K562 (cell line): Measurements from ENCODE around the gene PKD1L1. TPM values are rescaled to one million over a fixed set of nuclear protein-coding genes. Genes with fewer than 3 reads are reported as not detected.

Source experiments
- ATAC-seq: fragments of 200-7000 bp; cut with Tn5 transposase; 3 replicates; pipeline ENCODE4 v1.9.1; 2020; ENCODE audit warnings: moderate library complexity
- BruUV-seq: library from RNA; stranded (reverse); fragments of 400-500 nt; replicated peaks from 2 replicates; lab custom pipeline; 2021; lab: Mats Ljungman, UMichigan
- CTCF ChIA-PET: fragments of 300-600 bp; formaldehyde crosslinking; extraction: SDS; loops from one replicate; lab custom pipeline; 2021; ENCODE audit warnings: low intra/inter-chr PET ratio; lab: Yijun Ruan, JAX
- POLR2A ChIA-PET: fragments of 300-600, 350-650 bp; sonication (Branson Sonifier 250); formaldehyde crosslinking; extraction: SDS; loops from one replicate; lab custom pipeline; 2021; ENCODE audit warnings: antibody characterized with exemption, inconsistent platforms; lab: Yijun Ruan, JAX
- DNase-seq, 4 experiments: peaks; one replicate each; pipeline versions ENCODE4 v3.0.0 to v3.0.0-alpha.2; 2011 to 2018; ENCODE audit warnings: low spot score in 3 of 4, mixed read lengths in 3 of 4; ENCODE audit errors: extremely low read depth in 1 of 4
- FAIRE-seq: peaks from 2 replicates; lab custom pipeline; 2011; peaks lifted over from hg19 to GRCh38; lab: Jason Lieb, UNC
- H2AFZ ChIP-seq: 2 replicates; pipeline ENCODE4 v1.6.0; 2011; ENCODE audit warnings: low read depth, low read length, control low read depth, inconsistent platforms
- H3K27ac ChIP-seq: fragments of 200-600 bp; 3 replicates; pipeline ENCODE4 v1.8.0; 2011; ENCODE audit warnings: low read depth, mild to moderate bottlenecking, control low read depth, inconsistent platforms, low read length, moderate library complexity, mixed read lengths; ENCODE audit errors: extremely low read depth
- H3K27me3 ChIP-seq, 2 experiments: fragments of 300-600 bp in 1 of 2; 2 replicates in 1 of 2; 3 replicates in 1 of 2; pipeline versions ENCODE4 v1.6.0 to v1.8.0; 2011; ENCODE audit warnings: inconsistent platforms in 2 of 2, low read length in 2 of 2, mild to moderate bottlenecking in 1 of 2, mixed read lengths in 1 of 2, moderate library complexity in 1 of 2; ENCODE audit not compliant: control insufficient read depth in 2 of 2, insufficient read depth in 2 of 2
- H3K36me3 ChIP-seq: fragments of 300-600 bp; 3 replicates; pipeline ENCODE4 v1.8.0; 2011; ENCODE audit warnings: mild to moderate bottlenecking, low read length, inconsistent platforms; ENCODE audit not compliant: control insufficient read depth, insufficient read depth
- H3K4me1 ChIP-seq, 2 experiments: fragments of 200-600 bp in 1 of 2; replicated peaks in 1 of 2; 2 replicates in 1 of 2; 3 replicates in 1 of 2; pipeline versions ENCODE4 v1.5.1 to v1.8.0; 2011; ENCODE audit warnings: inconsistent platforms in 2 of 2, low read length in 2 of 2, mild to moderate bottlenecking in 1 of 2, mixed read lengths in 1 of 2, moderate library complexity in 1 of 2; ENCODE audit not compliant: control insufficient read depth in 2 of 2, insufficient read depth in 2 of 2
- H3K4me2 ChIP-seq: 2 replicates; pipeline ENCODE4 v1.6.1; 2011; ENCODE audit warnings: low read length, control low read depth, inconsistent platforms, mixed read lengths; ENCODE audit not compliant: insufficient read depth
- H3K4me3 ChIP-seq: fragments of 200-600 bp; sonication (generic), shearing (Covaris generic); 2 replicates; pipeline ENCODE4 v1.5.1; 2016; ENCODE audit warnings: control low read depth, inconsistent platforms
- H3K79me2 ChIP-seq: fragments of 200-600 bp; 3 replicates; pipeline ENCODE4 v1.8.0; 2011; ENCODE audit warnings: low read length, inconsistent platforms; ENCODE audit not compliant: control insufficient read depth, insufficient read depth
- H3K9ac ChIP-seq, 2 experiments: 2 replicates each; pipeline versions ENCODE4 v1.6.0 to v1.6.1; 2011; ENCODE audit warnings: low read depth in 2 of 2, low read length in 2 of 2, control low read depth in 1 of 2, inconsistent platforms in 1 of 2, mild to moderate bottlenecking in 1 of 2, mixed read lengths in 1 of 2; ENCODE audit not compliant: insufficient read depth in 1 of 2
- H3K9me1 ChIP-seq: one replicate; pipeline ENCODE4 v1.6.0; 2011; ENCODE audit warnings: inconsistent platforms, mild to moderate bottlenecking, low read length, moderate library complexity; ENCODE audit not compliant: control insufficient read depth, insufficient read depth
- H3K9me3 ChIP-seq: replicated peaks from 2 replicates; pipeline ENCODE4 v1.5.1; 2011; ENCODE audit warnings: low read depth, low read length, inconsistent platforms; ENCODE audit not compliant: control insufficient read depth, insufficient read depth
- H4K20me1 ChIP-seq: replicated peaks from 2 replicates; pipeline ENCODE4 v1.6.1; 2011; ENCODE audit warnings: low read length, inconsistent platforms, mixed read lengths; ENCODE audit not compliant: control insufficient read depth, insufficient read depth
- ZNF766 ChIP-seq: fragments of 200-800 bp; sonication (Bioruptor generic); conservative IDR thresholded peaks from 2 replicates; pipeline ENCODE4 v1.6.1; 2016; ENCODE audit warnings: missing genetic modification characterization, missing compliant biosample characterization
- WGBS: fragments of 100-300 bp; shearing (Covaris generic); methylation state at CpG from one replicate; pipeline ENCODE4 v1.1.6; 2016; ENCODE audit warnings: low coverage, mixed read lengths; ENCODE audit not compliant: insufficient coverage; ENCODE audit errors: missing lambda C conversion rate; 5-methylcytosine and 5-hydroxymethylcytosine counted together
- in situ Hi-C: fragments of 300-500 bp; cut with MboI; formaldehyde crosslinking; loops from 4 replicates; pipeline ENCODE4 v1.15.0; 2018; ENCODE audit warnings: inconsistent platforms, mixed read lengths
- intact Hi-C: fragments of 100-400 bp; cut with micrococcal nuclease; formaldehyde crosslinking; loops from 2 replicates; pipeline ENCODE4 v1.14.2; 2022
- polyA plus RNA-seq, 8 experiments: library from polyadenylated mRNA; depleted of rRNA in 4 of 8; stranded (reverse) in 5 of 8; unstranded in 3 of 8; fragments of >200 nt; fragmentation: Nextera tagmentation in 2 of 8; fragmentation: Illumina TruSeq in 1 of 8; extraction: Ambion mirVana in 2 of 8; extraction: Trizol in 1 of 8; gene quantifications; 2 replicates each; pipeline versions ENCODE4 v1.2.1 to v1.2.3, GENCODE V29; 2011 to 2014; ENCODE audit warnings: inconsistent platforms in 1 of 8, missing spikeins in 1 of 8
- total RNA-seq, 7 experiments: library from RNA; depleted of rRNA in 6 of 7; stranded (reverse); fragments of >200 nt in 6 of 7; fragmentation: Illumina TruSeq in 2 of 7; extraction: Trizol in 2 of 7; gene quantifications; 2 replicates each; pipeline versions ENCODE4 v1.2.1 to v1.2.3, GENCODE V29; 2011 to 2021; ENCODE audit warnings: low replicate concordance in 1 of 7
- TF ChIP-seq, protein P1 (sequence below): sonication (generic); formaldehyde crosslinking; IDR thresholded peaks from 2 replicates; pipeline ENCODE4 v1.4.0; 2020; ENCODE audit warnings: mild to moderate bottlenecking, missing genetic modification reagents

PKD1L1 gene
- total and polyA plus RNA-seq, 9 of the 15 experiments (the other 6 are each of a cell fraction or from before 2014, with no cell fraction given): 0.01 to 0.02 TPM; not detected in 7

DNA sequence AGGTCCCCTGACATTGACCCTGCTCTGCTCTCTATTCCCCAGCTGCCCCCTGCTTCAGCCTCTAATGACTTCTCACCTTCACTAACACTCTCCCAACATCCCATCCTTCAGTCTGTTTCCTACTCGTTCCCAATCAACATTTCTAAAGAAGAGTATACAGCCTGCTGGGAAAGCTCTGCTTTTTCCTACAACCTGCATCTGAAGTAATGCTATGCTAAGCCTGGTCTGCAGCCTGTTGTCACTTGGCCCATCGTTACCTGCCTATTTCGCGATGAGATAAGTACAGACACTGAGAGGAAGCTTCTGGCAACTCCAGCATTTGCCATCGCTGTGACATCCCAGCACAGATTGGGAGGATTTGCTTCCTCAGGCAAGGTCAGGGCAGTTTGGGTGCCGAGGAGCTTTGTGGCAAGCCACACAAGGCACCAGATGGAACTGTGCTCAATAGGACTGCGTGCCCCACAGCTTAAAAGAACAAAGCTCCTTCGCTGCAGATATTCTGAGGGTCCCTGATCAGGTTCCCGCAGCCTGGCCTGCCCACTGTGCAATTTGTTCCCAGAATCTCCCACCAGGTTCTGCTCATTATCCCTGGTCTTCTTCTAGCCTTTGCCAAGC lies 51.4 kb downstream of the PKD1L1 start:
- Histone ChIP-seq H3K9me3 (no peaks in the 10 kb centered on the region), H3K27me3 (peaks cover 3 to 24% of the 10 kb centered on the region in 2 experiments; a peak in 3 of 5 replicates), H3K4me1 (no peaks in the 10 kb centered on the region), H2AFZ (no peak overlapping the region), H3K9ac (no peak overlapping the region), H3K4me3 (no peak overlapping the region), H3K36me3 (no peaks in the 10 kb centered on the region), H3K4me2 (no peak overlapping the region), H3K79me2 (no peaks in the 10 kb centered on the region), H3K9me1 (no peaks in the 10 kb centered on the region), H3K27ac (no peak overlapping the region), H4K20me1 (no peaks in the 10 kb centered on the region; the same call in 1 of the 2 replicates)
- DNase-seq: no peak
- WGBS: 0% methylated on average over 9 of the region's 9 CpGs
- in situ Hi-C loops: no loop called here
- CTCF ChIA-PET: no interaction called here
- no peak for ATAC-seq
- intact Hi-C loops: no loop called here
- FAIRE-seq: no peak
- POLR2A ChIA-PET: interaction anchor here (0.7 kb wide), 1 partner anchor 1331 kb away, joined by 3 read pairs; no protein-coding TSS in a partner anchor
- BruUV-seq: no TSS peak
- TF ChIP-seq ZNF766 (CRISPR knock-in tag): no peak
- TF ChIP-seq, protein P1, sequence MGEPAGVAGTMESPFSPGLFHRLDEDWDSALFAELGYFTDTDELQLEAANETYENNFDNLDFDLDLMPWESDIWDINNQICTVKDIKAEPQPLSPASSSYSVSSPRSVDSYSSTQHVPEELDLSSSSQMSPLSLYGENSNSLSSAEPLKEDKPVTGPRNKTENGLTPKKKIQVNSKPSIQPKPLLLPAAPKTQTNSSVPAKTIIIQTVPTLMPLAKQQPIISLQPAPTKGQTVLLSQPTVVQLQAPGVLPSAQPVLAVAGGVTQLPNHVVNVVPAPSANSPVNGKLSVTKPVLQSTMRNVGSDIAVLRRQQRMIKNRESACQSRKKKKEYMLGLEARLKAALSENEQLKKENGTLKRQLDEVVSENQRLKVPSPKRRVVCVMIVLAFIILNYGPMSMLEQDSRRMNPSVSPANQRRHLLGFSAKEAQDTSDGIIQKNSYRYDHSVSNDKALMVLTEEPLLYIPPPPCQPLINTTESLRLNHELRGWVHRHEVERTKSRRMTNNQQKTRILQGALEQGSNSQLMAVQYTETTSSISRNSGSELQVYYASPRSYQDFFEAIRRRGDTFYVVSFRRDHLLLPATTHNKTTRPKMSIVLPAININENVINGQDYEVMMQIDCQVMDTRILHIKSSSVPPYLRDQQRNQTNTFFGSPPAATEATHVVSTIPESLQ (CRISPR knock-in tag): no peak
